NT2/D1 (cell line): Measurements from ENCODE around the gene FOXD2.

Experiments
- DNase-seq: peaks from one replicate; pipeline ENCODE4 v3.0.0-alpha.2; 2011; ENCODE audit warnings: low read depth, low spot score
- H3K27me3 ChIP-seq: 2 replicates; pipeline ENCODE4 v1.6.0; 2011; ENCODE audit warnings: mild to moderate bottlenecking; ENCODE audit not compliant: insufficient read length, insufficient read depth
- H3K36me3 ChIP-seq: 2 replicates; pipeline ENCODE4 v1.6.1; 2011; ENCODE audit warnings: mild to moderate bottlenecking, low read length, mixed read lengths; ENCODE audit not compliant: insufficient read depth, insufficient read length
- H3K4me1 ChIP-seq: 2 replicates; pipeline ENCODE4 v1.5.1; 2011; ENCODE audit not compliant: insufficient read depth, insufficient read length
- H3K4me3 ChIP-seq: 2 replicates; pipeline ENCODE4 v1.5.1; 2011; ENCODE audit warnings: low read depth; ENCODE audit not compliant: insufficient read length
- H3K9ac ChIP-seq: 2 replicates; pipeline ENCODE4 v1.6.0; 2011; ENCODE audit warnings: low read depth; ENCODE audit not compliant: insufficient read length
- H3K9me3 ChIP-seq: 2 replicates; pipeline ENCODE4 v1.5.1; 2011; ENCODE audit warnings: mild to moderate bottlenecking, low read length; ENCODE audit not compliant: insufficient read depth
- SUZ12 ChIP-seq: IDR thresholded peaks from 2 replicates; pipeline ENCODE4 v1.6.1; 2011; ENCODE audit not compliant: insufficient read length, insufficient read depth; ENCODE audit errors: extremely low read depth
- YY1 ChIP-seq: IDR thresholded peaks from 2 replicates; pipeline ENCODE4 v1.6.1; 2011; ENCODE audit not compliant: insufficient read length, insufficient read depth
- ZNF274 ChIP-seq: IDR thresholded peaks from 2 replicates; pipeline ENCODE4 v1.6.1; 2011; ENCODE audit warnings: mild to moderate bottlenecking, low read depth, low read length

The FOXD2 gene

DNA sequence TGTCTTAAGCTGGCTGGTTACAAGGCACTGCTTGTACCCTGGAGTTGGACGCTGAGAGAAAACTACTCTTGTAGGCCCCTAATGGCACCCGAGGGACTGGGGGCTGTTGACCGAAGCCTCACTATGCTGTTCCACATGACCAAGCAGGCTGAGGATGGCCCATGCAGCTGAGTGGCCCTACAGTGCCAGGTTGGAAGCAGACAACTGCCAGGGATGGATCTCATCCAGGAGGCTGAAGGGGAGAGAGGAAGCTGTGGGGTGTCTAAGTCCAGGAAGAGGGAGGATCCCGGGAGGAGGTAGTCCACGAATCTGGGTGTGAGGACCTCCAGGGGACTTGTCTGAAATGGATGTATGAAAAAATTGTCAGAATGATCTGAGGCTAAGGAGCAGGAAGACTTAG, 45.8 kb downstream of the FOXD2 start:
- Histone ChIP-seq H3K4me3 (no peak overlapping the region), H3K9ac (no peak overlapping the region)
- DNase-seq = no peak

GRCh38 chr1:47485817-47486216, 48.0 kb downstream of the FOXD2 start:
- H3K27me3 ChIP-seq = peaks cover 9% of the 10 kb centered on the region
- no peak overlapping the region for H3K9ac ChIP-seq
- H3K4me1 ChIP-seq = no peaks in the 10 kb centered on the region
- TF ChIP-seq SUZ12 = no peak
- TF ChIP-seq ZNF274 = no peak
- TF ChIP-seq YY1 = no peak
- no peaks in the 10 kb centered on the region for H3K36me3 ChIP-seq
- no peaks in the 10 kb centered on the region for H3K9me3 ChIP-seq
- H3K4me3 ChIP-seq = no peak overlapping the region
- DNase-seq = no peak

More for the DNA sequence above, 45.8 kb downstream of the FOXD2 start:
- TF ChIP-seq ZNF274 = no peak
- TF ChIP-seq SUZ12 = no peak
- TF ChIP-seq YY1 = no peak
- Histone ChIP-seq H3K4me1 (no peaks in the 10 kb centered on the region), H3K36me3 (no peaks in the 10 kb centered on the region), H3K27me3 (peaks cover 8% of the 10 kb centered on the region), H3K9me3 (no peaks in the 10 kb centered on the region)

DNA sequence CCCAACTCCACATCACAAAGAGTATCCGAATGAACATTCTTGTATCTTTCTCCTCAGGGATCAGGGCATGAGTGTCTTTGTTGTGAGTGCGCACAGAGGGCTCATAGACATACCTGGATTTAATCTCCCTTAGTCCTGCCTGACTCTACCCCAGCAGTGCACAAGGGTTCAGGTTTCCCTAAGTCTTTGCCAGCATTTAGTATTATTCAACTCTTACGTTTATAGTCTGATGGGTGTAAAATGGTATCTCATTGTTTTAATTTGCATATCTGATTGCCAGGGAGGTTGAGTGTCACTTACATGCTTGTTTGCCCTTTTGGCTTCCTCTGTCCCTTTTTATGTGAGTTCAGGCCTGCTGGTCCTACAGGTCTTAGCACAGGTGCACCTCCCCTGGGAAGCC, 49.5 kb downstream of the FOXD2 start:
- H3K9ac ChIP-seq = no peak overlapping the region
- peaks cover 12% of the 10 kb centered on the region for H3K27me3 ChIP-seq
- H3K4me3 ChIP-seq = no peak overlapping the region
- no peaks in the 10 kb centered on the region for H3K4me1 ChIP-seq
- TF ChIP-seq ZNF274 = no peak
- TF ChIP-seq SUZ12 = no peak
- no peak for TF ChIP-seq YY1
- DNase-seq = no peak
- no peaks in the 10 kb centered on the region for H3K9me3 ChIP-seq
- no peaks in the 10 kb centered on the region for H3K36me3 ChIP-seq

DNA sequence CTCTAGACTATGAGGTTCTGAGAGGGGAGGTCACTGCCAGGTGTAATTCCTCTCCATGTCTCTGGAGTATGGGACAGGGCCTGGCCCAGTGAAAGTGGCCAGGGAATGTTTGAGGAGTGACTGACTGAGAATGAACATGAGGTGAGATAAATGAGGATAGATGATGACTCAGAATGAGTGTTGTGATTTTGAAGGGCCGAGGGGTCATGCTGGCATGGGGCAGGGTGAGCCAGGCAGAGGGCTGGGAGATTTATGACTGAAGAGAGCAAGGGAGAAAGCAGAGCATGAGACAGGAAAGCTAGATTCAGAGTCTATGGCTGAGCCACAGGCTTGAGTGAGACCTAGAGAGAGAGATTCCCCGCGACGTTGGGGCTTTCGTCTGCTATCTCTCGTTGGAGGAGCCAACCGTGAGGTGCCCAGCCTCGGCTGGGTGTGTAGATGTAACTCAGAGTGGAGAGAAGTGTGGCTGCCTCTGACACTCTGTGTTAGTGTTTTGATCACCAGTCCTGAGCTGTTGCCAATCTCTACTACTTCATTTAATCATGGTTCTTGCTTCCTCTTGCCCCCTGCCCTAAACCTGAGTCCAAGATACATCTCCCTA, 50.1 kb downstream of the FOXD2 start:
- Histone ChIP-seq H3K4me3 (no peak overlapping the region), H3K27me3 (peaks cover 17% of the 10 kb centered on the region), H3K9ac (no peak overlapping the region), H3K36me3 (no peaks in the 10 kb centered on the region), H3K9me3 (no peaks in the 10 kb centered on the region), H3K4me1 (no peaks in the 10 kb centered on the region)
- no peak for TF ChIP-seq YY1
- TF ChIP-seq ZNF274 = no peak
- no peak for TF ChIP-seq SUZ12
- DNase-seq = no peak
